Measurements from ENCODE around the gene KCNIP4. TPM values are rescaled to one million over a fixed set of nuclear protein-coding genes. Genes with fewer than 3 reads are reported as not detected.

KCNIP4 gene
- total RNA-seq, 1 experiment from 2014 or later = not detected

- Histone ChIP-seq H3K27ac (no peak overlapping the region), H3K4me1 (replicated peaks; ENCODE audit: insufficient read depth) (no peaks in the 10 kb centered on the region), H4K20me1 (ENCODE audit: insufficient read depth) (no peaks in the 10 kb centered on the region), H3K9me3 (ENCODE audit: insufficient read depth, low read depth) (no peaks in the 10 kb centered on the region), H3K27me3 (ENCODE audit: insufficient read depth, low read depth) (no peaks in the 10 kb centered on the region), H3F3A (ENCODE audit: insufficient read depth, low read depth) (no peaks in the 10 kb centered on the region), H2AFZ (no peak overlapping the region), H3K4me3 (no peak overlapping the region), H3K36me3 (ENCODE audit: low read depth) (no peaks in the 10 kb centered on the region), H3K4me2 (no peak overlapping the region), H3K9me2 (ENCODE audit: insufficient read depth) (no peaks in the 10 kb centered on the region), H3K79me2 (ENCODE audit: low read depth) (no peaks in the 10 kb centered on the region)
- intact Hi-C loops (cut with micrococcal nuclease; ENCODE audit: unreplicated experiment) = no loop called here
- BruUV-seq (replicated peaks) = no TSS peak
- POLR2A ChIA-PET (ENCODE audit: unreplicated experiment) = no interaction called here
- DNase-seq = no peak
- CTCF ChIA-PET = no interaction called here
- TF ChIP-seq EZH2 (IDR thresholded peaks at IDR 0.05; ENCODE audit: low read depth) = no peak
- TF ChIP-seq, protein P1, sequence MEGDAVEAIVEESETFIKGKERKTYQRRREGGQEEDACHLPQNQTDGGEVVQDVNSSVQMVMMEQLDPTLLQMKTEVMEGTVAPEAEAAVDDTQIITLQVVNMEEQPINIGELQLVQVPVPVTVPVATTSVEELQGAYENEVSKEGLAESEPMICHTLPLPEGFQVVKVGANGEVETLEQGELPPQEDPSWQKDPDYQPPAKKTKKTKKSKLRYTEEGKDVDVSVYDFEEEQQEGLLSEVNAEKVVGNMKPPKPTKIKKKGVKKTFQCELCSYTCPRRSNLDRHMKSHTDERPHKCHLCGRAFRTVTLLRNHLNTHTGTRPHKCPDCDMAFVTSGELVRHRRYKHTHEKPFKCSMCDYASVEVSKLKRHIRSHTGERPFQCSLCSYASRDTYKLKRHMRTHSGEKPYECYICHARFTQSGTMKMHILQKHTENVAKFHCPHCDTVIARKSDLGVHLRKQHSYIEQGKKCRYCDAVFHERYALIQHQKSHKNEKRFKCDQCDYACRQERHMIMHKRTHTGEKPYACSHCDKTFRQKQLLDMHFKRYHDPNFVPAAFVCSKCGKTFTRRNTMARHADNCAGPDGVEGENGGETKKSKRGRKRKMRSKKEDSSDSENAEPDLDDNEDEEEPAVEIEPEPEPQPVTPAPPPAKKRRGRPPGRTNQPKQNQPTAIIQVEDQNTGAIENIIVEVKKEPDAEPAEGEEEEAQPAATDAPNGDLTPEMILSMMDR (conservative IDR thresholded peaks at IDR 0.05) = no peak
Measured at GRCh38 chr4:21738821-21739220, 209.8 kb downstream of the KCNIP4 start.

GRCh38 chr4:21735866-21736265, 212.7 kb downstream of the KCNIP4 start:
- DNase-seq = no peak
- H3K9me3 ChIP-seq (ENCODE audit: insufficient read depth, low read depth) = no peaks in the 10 kb centered on the region
- ChIA-PET POLR2A (ENCODE audit: unreplicated experiment) (no interaction called here), CTCF (no interaction called here)
- no peaks in the 10 kb centered on the region for H3K4me1 ChIP-seq (replicated peaks; ENCODE audit: insufficient read depth)
- H3K27ac ChIP-seq = no peak overlapping the region
- no peak overlapping the region for H3K4me3 ChIP-seq
- H3F3A ChIP-seq (ENCODE audit: insufficient read depth, low read depth) = no peaks in the 10 kb centered on the region
- TF ChIP-seq, protein P1 (conservative IDR thresholded peaks at IDR 0.05) = no peak
- intact Hi-C loops (cut with micrococcal nuclease; ENCODE audit: unreplicated experiment) = no loop called here
- no peak overlapping the region for H3K4me2 ChIP-seq
- H4K20me1 ChIP-seq (ENCODE audit: insufficient read depth) = no peaks in the 10 kb centered on the region
- H3K36me3 ChIP-seq (ENCODE audit: low read depth) = no peaks in the 10 kb centered on the region
- no peaks in the 10 kb centered on the region for H3K9me2 ChIP-seq (ENCODE audit: insufficient read depth)
- H3K79me2 ChIP-seq (ENCODE audit: low read depth) = no peaks in the 10 kb centered on the region
- no peak overlapping the region for H2AFZ ChIP-seq
- BruUV-seq (replicated peaks) = no TSS peak
- no peaks in the 10 kb centered on the region for H3K27me3 ChIP-seq (ENCODE audit: insufficient read depth, low read depth)

DNA sequence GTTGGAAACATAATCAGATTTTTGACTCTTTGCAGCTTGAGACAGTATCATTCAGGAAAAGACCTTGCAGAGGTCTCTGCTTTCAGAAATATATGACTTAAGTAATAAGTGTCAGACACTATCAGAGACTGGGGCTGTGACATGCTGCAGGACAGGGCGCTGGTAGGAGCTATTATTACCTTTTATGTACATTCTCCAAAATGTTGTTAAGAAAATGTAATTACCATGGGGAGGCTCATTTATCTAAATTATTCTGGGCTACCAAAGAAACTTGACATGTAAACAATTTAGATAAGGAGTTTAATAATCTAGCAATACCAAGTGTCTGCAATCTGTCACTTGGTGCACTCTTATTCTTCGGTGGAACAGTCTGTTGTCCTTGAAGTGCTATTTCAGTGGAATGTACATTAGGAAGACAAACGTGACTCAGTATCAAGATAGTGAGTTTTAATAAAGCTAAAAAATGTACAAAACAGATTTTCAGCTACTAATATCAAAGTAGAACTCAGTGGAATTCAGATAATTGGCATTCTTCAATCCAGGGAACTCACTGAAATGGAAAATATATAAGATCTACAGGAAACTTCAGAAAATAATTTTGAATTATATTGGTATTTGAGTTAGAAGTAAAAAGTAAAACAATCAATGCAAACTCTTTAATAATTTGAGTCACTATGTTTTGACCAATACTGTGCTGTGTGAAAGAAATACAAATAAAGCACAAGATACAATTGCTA, 214.5 kb downstream of the KCNIP4 start:
- Histone ChIP-seq H3K27me3 (ENCODE audit: insufficient read depth, low read depth) (no peaks in the 10 kb centered on the region), H3K9me2 (ENCODE audit: insufficient read depth) (no peaks in the 10 kb centered on the region), H3K9me3 (ENCODE audit: insufficient read depth, low read depth) (no peaks in the 10 kb centered on the region), H3K4me2 (no peak overlapping the region), H3K4me3 (no peak overlapping the region), H3K79me2 (ENCODE audit: low read depth) (no peaks in the 10 kb centered on the region), H3K36me3 (ENCODE audit: low read depth) (no peaks in the 10 kb centered on the region), H2AFZ (no peak overlapping the region), H3F3A (ENCODE audit: insufficient read depth, low read depth) (no peaks in the 10 kb centered on the region), H3K4me1 (replicated peaks; ENCODE audit: insufficient read depth) (no peaks in the 10 kb centered on the region), H3K27ac (no peak overlapping the region), H4K20me1 (ENCODE audit: insufficient read depth) (no peaks in the 10 kb centered on the region)
- CTCF ChIA-PET = no interaction called here
- POLR2A ChIA-PET (ENCODE audit: unreplicated experiment) = no interaction called here
- TF ChIP-seq, protein P1 (conservative IDR thresholded peaks at IDR 0.05) = no peak
- TF ChIP-seq EZH2 (IDR thresholded peaks at IDR 0.05; ENCODE audit: low read depth) = no peak
- no TSS peak for BruUV-seq (replicated peaks)
- intact Hi-C loops (cut with micrococcal nuclease; ENCODE audit: unreplicated experiment) = no loop called here
- DNase-seq = no peak
